ENCODE data around the gene LARGE1. TPM values are rescaled to one million over a fixed set of nuclear protein-coding genes. Genes with fewer than 3 reads are reported as not detected.

Gene LARGE1
- total and polyA plus RNA-seq, 9 of the 15 experiments (the other 6 are each of a cell fraction or from before 2014, with no cell fraction given) = 0.01 to 0.66 (median 0.14) TPM; not detected in 2

DNA sequence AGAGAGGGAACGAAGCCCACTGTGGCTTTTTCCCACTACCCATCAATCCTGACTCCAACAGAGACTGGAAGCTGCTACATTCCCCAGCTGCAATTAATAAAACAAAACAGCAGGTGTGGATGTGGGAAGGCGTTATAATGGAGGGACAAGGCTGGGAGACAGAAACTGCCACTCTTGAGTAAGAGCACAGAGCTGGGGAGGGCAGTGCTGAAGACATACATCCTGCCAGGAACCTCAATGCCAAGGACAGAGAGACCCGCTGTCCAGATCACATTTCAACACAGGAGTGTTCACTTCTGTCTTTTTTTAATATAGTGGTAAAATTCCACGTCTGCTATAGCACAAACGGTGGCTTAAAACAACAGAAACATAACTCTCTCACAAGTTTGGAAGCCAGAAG lies 94.5 kb downstream of the LARGE1 start:
- intact Hi-C loops (cut with micrococcal nuclease) = no loop called here
- CTCF ChIA-PET (ENCODE audit: low intra/inter-chr PET ratio) = no interaction called here

DNA sequence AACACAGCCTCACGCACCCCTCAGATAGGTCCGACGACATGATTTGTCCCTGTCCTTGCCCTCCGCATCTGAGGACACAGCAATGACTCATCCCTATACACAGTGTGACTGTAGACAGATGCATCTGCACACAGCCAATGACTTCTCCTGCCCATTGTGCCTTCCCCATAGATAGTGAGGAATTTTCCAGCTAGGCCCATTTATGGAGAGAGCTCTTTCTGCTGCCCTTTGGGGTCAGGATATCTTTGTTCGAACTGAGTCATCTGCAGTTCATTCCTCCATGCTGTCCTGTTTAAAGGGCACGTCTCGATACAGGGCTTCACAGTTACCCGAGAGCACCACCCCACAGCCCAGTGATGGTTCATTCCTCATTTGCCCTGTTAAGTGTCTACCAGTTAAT lies 96.7 kb downstream of the LARGE1 start:
- no peak overlapping the region for H3K4me3 ChIP-seq
- in situ Hi-C loops (cut with MboI) (no loop called here), intact Hi-C loops (cut with micrococcal nuclease) (no loop called here)
- FAIRE-seq (no peak), DNase-seq (ENCODE audit: extremely low read depth in 1 of 4, low spot score in 3 of 4) (no peak), ATAC-seq (no peak)
- POLR2A ChIA-PET = no interaction called here
- H3K79me2 ChIP-seq (ENCODE audit: control insufficient read depth, insufficient read depth, low read length) = no peaks in the 10 kb centered on the region
- no peaks in the 10 kb centered on the region for H3K9me1 ChIP-seq (ENCODE audit: control insufficient read depth, insufficient read depth, low read length)
- no TSS peak for BruUV-seq (replicated peaks)
- H3K27ac ChIP-seq (ENCODE audit: extremely low read depth, low read depth, low read length) = no peak overlapping the region
- no peaks in the 10 kb centered on the region for H4K20me1 ChIP-seq (replicated peaks; ENCODE audit: control insufficient read depth, insufficient read depth, low read length)
- H3K4me1 ChIP-seq (replicated peaks in 1 of 2; ENCODE audit: control insufficient read depth in 2 of 2, insufficient read depth in 2 of 2, low read length in 2 of 2) = no peaks in the 10 kb centered on the region
- no peak overlapping the region for H3K4me2 ChIP-seq (ENCODE audit: insufficient read depth, low read length)
- 0% methylated on average over 7 of the region's 8 CpGs for WGBS (ENCODE audit: insufficient coverage, low coverage, missing lambda C conversion rate)
- H3K9me3 ChIP-seq (replicated peaks; ENCODE audit: control insufficient read depth, insufficient read depth, low read depth, low read length) = no peaks in the 10 kb centered on the region
- no peak overlapping the region for H3K9ac ChIP-seq (ENCODE audit: insufficient read depth in 1 of 2, low read depth in 2 of 2, low read length in 2 of 2)
- no peaks in the 10 kb centered on the region for H3K27me3 ChIP-seq (ENCODE audit: control insufficient read depth in 2 of 2, insufficient read depth in 2 of 2, low read length in 2 of 2)
- no peak overlapping the region for H2AFZ ChIP-seq (ENCODE audit: low read depth, low read length)
- H3K36me3 ChIP-seq (ENCODE audit: control insufficient read depth, insufficient read depth, low read length) = no peaks in the 10 kb centered on the region
- CTCF ChIA-PET (ENCODE audit: low intra/inter-chr PET ratio) = no interaction called here
- TF ChIP-seq TEAD2 (tag; IDR thresholded peaks at IDR 0.05) (no peak), ZNF316 (IDR thresholded peaks at IDR 0.05) (no peak), LCOR (CRISPR knock-in tag; IDR thresholded peaks at IDR 0.05) (no peak), SRSF3 (IDR thresholded peaks at IDR 0.05; ENCODE audit: insufficient read depth, low read length) (no peak), ZNF592 (IDR thresholded peaks at IDR 0.05) (no peak), ZNF175 (CRISPR knock-in tag; IDR thresholded peaks at IDR 0.05; ENCODE audit: low read depth) (no peak), SREBF2 (CRISPR knock-in tag; IDR thresholded peaks at IDR 0.05) (no peak), NR1H2 (CRISPR knock-in tag; IDR thresholded peaks at IDR 0.05) (no peak)

More for the DNA sequence above, 94.5 kb downstream of the LARGE1 start:
- Histone ChIP-seq H3K27ac (ENCODE audit: extremely low read depth, low read depth, low read length) (no peak overlapping the region), H2AFZ (ENCODE audit: low read depth, low read length) (no peak overlapping the region), H3K9ac (ENCODE audit: insufficient read depth in 1 of 2, low read depth in 2 of 2, low read length in 2 of 2) (no peak overlapping the region), H3K27me3 (ENCODE audit: control insufficient read depth in 2 of 2, insufficient read depth in 2 of 2, low read length in 2 of 2) (no peaks in the 10 kb centered on the region), H3K79me2 (ENCODE audit: control insufficient read depth, insufficient read depth, low read length) (no peaks in the 10 kb centered on the region), H3K9me1 (ENCODE audit: control insufficient read depth, insufficient read depth, low read length) (no peaks in the 10 kb centered on the region), H3K36me3 (ENCODE audit: control insufficient read depth, insufficient read depth, low read length) (no peaks in the 10 kb centered on the region), H3K9me3 (replicated peaks; ENCODE audit: control insufficient read depth, insufficient read depth, low read depth, low read length) (no peaks in the 10 kb centered on the region), H3K4me2 (ENCODE audit: insufficient read depth, low read length) (no peak overlapping the region), H4K20me1 (replicated peaks; ENCODE audit: control insufficient read depth, insufficient read depth, low read length) (no peaks in the 10 kb centered on the region), H3K4me1 (replicated peaks in 1 of 2; ENCODE audit: control insufficient read depth in 2 of 2, insufficient read depth in 2 of 2, low read length in 2 of 2) (no peaks in the 10 kb centered on the region), H3K4me3 (no peak overlapping the region)
- TF ChIP-seq FOXJ2 (tag; IDR thresholded peaks at IDR 0.05) = no peak
- TF ChIP-seq RBM34 (IDR thresholded peaks at IDR 0.05; ENCODE audit: borderline replicate concordance, insufficient read depth, low read length) = no peak
- no peak for ATAC-seq
- DNase-seq (ENCODE audit: extremely low read depth in 1 of 4, low spot score in 3 of 4) = no peak
- POLR2A ChIA-PET = interaction anchor here (0.7 kb wide), 1 partner anchor 1042 kb away, joined by 3 read pairs; no protein-coding TSS in a partner anchor
- no peak for FAIRE-seq
- WGBS (ENCODE audit: insufficient coverage, low coverage, missing lambda C conversion rate) = 0% methylated on average over 4 of the region's 5 CpGs
- no TSS peak for BruUV-seq (replicated peaks)
- in situ Hi-C loops (cut with MboI) = no loop called here

Data from K562 (cell line).